Breast epithelium (tissue), 4 donors: ENCODE data around the gene CFL1. TPM values are rescaled to one million over a fixed set of nuclear protein-coding genes. Genes with fewer than 3 reads are reported as not detected.

ENCODE experiments used
- DNase-seq, 2 donors: peaks; one replicate each; pipeline ENCODE4 v3.0.0-alpha.2; 2019; ENCODE audit warnings: low spot score in 2 of 2
- H3K27ac ChIP-seq, 2 donors: fragments of 200-600 bp; sonication (generic) in 1 of 2; one replicate each; pipeline ENCODE4 v1.5.1; 2016 to 2019; ENCODE audit warnings: mild to moderate bottlenecking in 1 of 2
- H3K27me3 ChIP-seq, 2 donors: fragments of 200-600 bp; sonication (generic) in 1 of 2; one replicate each; pipeline versions ENCODE4 v1.5.1 to v1.6.0; 2017 to 2019; ENCODE audit warnings: control low read depth in 1 of 2, mild to moderate bottlenecking in 1 of 2
- H3K36me3 ChIP-seq: fragments of 200-600 bp; one replicate; pipeline ENCODE4 v1.5.1; 2019
- H3K4me1 ChIP-seq, 2 donors: fragments of 200-600 bp; sonication (generic); one replicate each; pipeline ENCODE4 v1.5.1; 2016 to 2019; ENCODE audit warnings: control low read depth in 1 of 2
- H3K4me3 ChIP-seq, 3 donors: fragments of 200-600 bp; sonication (generic); 1 replicate in 2 of 3; 2 replicates in 1 of 3; pipeline ENCODE4 v1.5.1; 2016 to 2019; ENCODE audit warnings: mild to moderate bottlenecking in 3 of 3, moderate library complexity in 2 of 3
- H3K9me3 ChIP-seq, 2 donors: fragments of 200-600 bp; sonication (generic) in 1 of 2; one replicate each; pipeline ENCODE4 v1.5.1; 2016 to 2019; ENCODE audit warnings: control low read depth in 1 of 2
- CTCF ChIP-seq, 3 donors: fragments of 450-650 bp; IDR thresholded peaks; one replicate each; pipeline ENCODE4 v1.5.1; 2016 to 2017; ENCODE audit warnings: antibody characterized with exemption in 3 of 3, mild to moderate bottlenecking in 3 of 3, moderate library complexity in 3 of 3
- POLR2A ChIP-seq: fragments of 450-650 bp; IDR thresholded peaks from one replicate; pipeline ENCODE4 v1.6.1; 2016; ENCODE audit warnings: antibody characterized with exemption, mild to moderate bottlenecking, moderate library complexity
- POLR2AphosphoS5 ChIP-seq, 3 donors: sonication (generic); formaldehyde crosslinking; IDR thresholded peaks; one replicate each; pipeline ENCODE4 v1.6.1; 2017; ENCODE audit warnings: antibody characterized with exemption in 3 of 3
- intact Hi-C: fragments of 100-400 bp; cut with DNase I; formaldehyde crosslinking; loops from one replicate; pipeline ENCODE4 v1.15.1; 2023; ENCODE audit warnings: low total_unique reads
- total RNA-seq, 3 donors: library from RNA; depleted of rRNA; stranded (reverse); fragments of >200 nt; gene quantifications; one replicate each; pipeline ENCODE4 v1.1.0, GENCODE V29; 2016

The CFL1 gene
- total RNA-seq, 3 donors from 2014 or later = 407 to 564 (median 453) TPM

- Histone ChIP-seq H3K9me3 (no peaks in the 10 kb centered on the region), H3K4me1 (peaks cover 16 to 20% of the 10 kb centered on the region in 2 donors), H3K27ac (peak overlapping the region; percentile 94 to 99), H3K27me3 (no peaks in the 10 kb centered on the region), H3K36me3 (no peaks in the 10 kb centered on the region), H3K4me3 (peak overlapping the region; percentile 66 to 92 (median 81))
- no peak for DNase-seq
- TF ChIP-seq CTCF (IDR thresholded peaks at IDR 0.05) (no peak), POLR2A (no peak), POLR2AphosphoS5 (IDR thresholded peaks at IDR 0.05) (no peak)
- intact Hi-C loops = loop anchor here (10.0 kb wide), 1 partner anchor 78 kb away; the partner anchor contains the start of gene SART1
Observed at GRCh38 chr11:65886826-65887722, 29.1 kb upstream of the CFL1 start.

DNA sequence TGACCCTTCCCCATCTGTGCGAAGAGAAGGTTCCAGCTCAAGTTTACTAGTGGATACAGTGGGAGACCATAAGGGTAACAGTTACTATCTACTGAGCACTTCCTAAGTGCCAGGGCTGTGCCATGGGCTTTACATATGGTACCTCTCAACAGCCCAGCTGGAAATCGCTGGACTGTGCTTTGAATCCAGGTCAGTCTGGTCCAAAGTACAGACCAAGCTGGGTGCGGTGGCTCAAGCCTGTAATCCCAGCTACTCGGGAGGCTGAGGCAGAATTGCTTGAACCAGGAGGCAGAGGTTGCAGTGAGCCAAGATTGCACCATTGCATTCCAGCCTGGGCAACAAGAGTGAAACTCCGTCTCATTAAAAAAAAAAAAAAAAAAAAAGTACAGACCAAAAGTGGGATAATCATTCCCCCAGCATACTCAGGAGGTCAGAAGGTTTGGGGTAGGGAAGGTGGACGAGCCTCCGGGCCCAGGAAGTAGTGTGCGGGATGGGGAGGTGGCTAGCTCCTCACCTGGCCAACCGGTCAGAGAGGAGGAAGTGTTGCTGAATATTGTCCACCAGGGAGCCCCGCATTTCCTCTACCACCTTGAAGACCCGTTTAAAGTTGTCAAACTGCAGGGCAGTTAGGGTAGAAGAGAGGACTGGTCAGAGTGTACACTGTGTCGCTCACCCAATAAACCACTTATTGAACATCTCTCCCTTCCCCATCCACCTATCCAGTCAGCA, 28.0 kb upstream of the CFL1 start:
- no peaks in the 10 kb centered on the region for H3K27me3 ChIP-seq
- H3K9me3 ChIP-seq = no peaks in the 10 kb centered on the region
- intact Hi-C loops = loop anchor here (10.0 kb wide), 1 partner anchor 79 kb away; the partner anchor contains the start of gene SART1
- peaks cover 10 to 12% of the 10 kb centered on the region in 2 donors for H3K4me1 ChIP-seq
- no peak for TF ChIP-seq CTCF (IDR thresholded peaks at IDR 0.05)
- H3K27ac ChIP-seq = no peak overlapping the region
- no peaks in the 10 kb centered on the region for H3K36me3 ChIP-seq
- no peak for DNase-seq
- no peak overlapping the region for H3K4me3 ChIP-seq

GRCh38 chr11:65885231-65885630, 27.3 kb upstream of the CFL1 start:
- H3K27ac ChIP-seq = no peak overlapping the region
- H3K9me3 ChIP-seq = no peaks in the 10 kb centered on the region
- intact Hi-C loops = loop anchor here (10.0 kb wide), 1 partner anchor 80 kb away; the partner anchor contains the start of gene SART1
- H3K4me1 ChIP-seq = peaks cover 9 to 12% of the 10 kb centered on the region in 2 donors
- H3K4me3 ChIP-seq = no peak overlapping the region
- no peaks in the 10 kb centered on the region for H3K27me3 ChIP-seq
- H3K36me3 ChIP-seq = no peaks in the 10 kb centered on the region
- TF ChIP-seq CTCF (IDR thresholded peaks at IDR 0.05) (no peak), POLR2A (no peak), POLR2AphosphoS5 (IDR thresholded peaks at IDR 0.05) (no peak)
- no peak for DNase-seq

DNA sequence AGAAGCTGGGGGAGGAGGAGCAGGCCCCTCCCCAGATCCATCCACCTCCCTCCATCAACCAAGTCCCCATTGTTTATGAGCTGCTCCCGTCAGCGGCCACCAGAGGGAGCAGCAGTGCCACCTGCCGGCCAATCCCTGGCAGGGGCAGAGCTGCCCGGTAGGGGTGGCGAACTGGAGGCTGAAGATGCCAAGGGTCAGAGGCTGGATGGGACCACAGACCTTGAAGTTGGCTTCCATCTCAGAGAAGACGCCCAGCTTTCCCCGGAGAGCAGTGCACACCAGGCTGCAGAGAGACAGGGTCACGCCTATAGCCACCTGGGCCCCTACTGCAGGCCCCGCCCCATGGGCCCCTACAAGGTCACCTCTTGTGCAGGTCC, 26.7 kb upstream of the CFL1 start:
- H3K27ac ChIP-seq = peak overlapping the region in 1 of 2 donors; percentile 3
- DNase-seq = no peak
- no peak overlapping the region for H3K4me3 ChIP-seq
- no peaks in the 10 kb centered on the region for H3K36me3 ChIP-seq
- no peaks in the 10 kb centered on the region for H3K27me3 ChIP-seq
- intact Hi-C loops = loop anchor here (10.0 kb wide), 1 partner anchor 80 kb away; the partner anchor contains the start of gene SART1
- no peaks in the 10 kb centered on the region for H3K9me3 ChIP-seq
- TF ChIP-seq POLR2A (no peak), POLR2AphosphoS5 (IDR thresholded peaks at IDR 0.05) (peak in 2 of 3 donors; percentile 38 to 69), CTCF (IDR thresholded peaks at IDR 0.05) (peak; percentile 94 to 99 (median 97))
- H3K4me1 ChIP-seq = peaks cover 7 to 12% of the 10 kb centered on the region in 2 donors
